PC-9 (cell line): ENCODE measurements around the gene UBQLN3. TPM values are rescaled to one million over a fixed set of nuclear protein-coding genes. Genes with fewer than 3 reads are reported as not detected.

ENCODE experiments used
- BruUV-seq: library from RNA; stranded (reverse); fragments of 400-500 nt; replicated peaks from 2 replicates; lab custom pipeline; 2021; lab: Mats Ljungman, UMichigan
- CTCF ChIA-PET: fragments of 300-600 bp; sonication (Branson Sonifier 250); formaldehyde crosslinking; loops from one replicate; lab custom pipeline; 2022; ENCODE audit warnings: antibody characterized with exemption; lab: Charles Lee
- POLR2A ChIA-PET: fragments of 300-600 bp; sonication (Branson Sonifier 250); formaldehyde crosslinking; loops from one replicate; lab custom pipeline; 2022; ENCODE audit warnings: antibody characterized with exemption; ENCODE audit not compliant: unreplicated experiment; lab: Charles Lee
- DNase-seq, 2 experiments: peaks; one replicate each; pipeline versions ENCODE4 v3.0.0 to v3.0.0-alpha.2; 2015 to 2022; ENCODE audit warnings: mixed read lengths in 1 of 2
- H2AFZ ChIP-seq: fragments of 200-600 bp; sonication (generic); 2 replicates; pipeline ENCODE4 v1.8.1; 2017; ENCODE audit warnings: antibody characterized with exemption
- H3F3A ChIP-seq: fragments of 200-600 bp; sonication (generic); 2 replicates; pipeline ENCODE4 v1.8.1; 2017; ENCODE audit warnings: antibody characterized with exemption, mild to moderate bottlenecking, low read depth; ENCODE audit not compliant: insufficient read depth
- H3K27ac ChIP-seq: fragments of 200-600 bp; sonication (generic); 2 replicates; pipeline ENCODE4 v1.6.1; 2016; ENCODE audit warnings: mixed run types
- H3K27me3 ChIP-seq: fragments of 200-600 bp; sonication (generic); 2 replicates; pipeline ENCODE4 v1.6.1; 2016; ENCODE audit warnings: low read depth, mixed run types; ENCODE audit not compliant: insufficient read depth
- H3K36me3 ChIP-seq: fragments of 200-600 bp; sonication (generic); 2 replicates; pipeline ENCODE4 v1.6.1; 2016; ENCODE audit warnings: low read depth, mixed run types
- H3K4me1 ChIP-seq: fragments of 200-600 bp; sonication (generic); replicated peaks from 2 replicates; pipeline ENCODE4 v1.6.1; 2016; ENCODE audit warnings: mixed run types; ENCODE audit not compliant: insufficient read depth
- H3K4me2 ChIP-seq: fragments of 200-600 bp; sonication (generic); 2 replicates; pipeline ENCODE4 v1.6.1; 2017; ENCODE audit warnings: mixed run types
- H3K4me3 ChIP-seq: fragments of 200-600 bp; sonication (generic); 2 replicates; pipeline ENCODE4 v1.6.1; 2016; ENCODE audit warnings: mixed run types
- H3K79me2 ChIP-seq: fragments of 200-600 bp; sonication (generic); 2 replicates; pipeline ENCODE4 v1.6.1; 2017; ENCODE audit warnings: low read depth, mixed run types
- H3K9me2 ChIP-seq: fragments of 200-600 bp; sonication (generic); 2 replicates; pipeline ENCODE4 v1.8.1; 2017; ENCODE audit warnings: mild to moderate bottlenecking; ENCODE audit not compliant: insufficient read depth
- H3K9me3 ChIP-seq: fragments of 200-600 bp; sonication (generic); 2 replicates; pipeline ENCODE4 v1.8.1; 2016; ENCODE audit warnings: low read depth; ENCODE audit not compliant: insufficient read depth
- H4K20me1 ChIP-seq: fragments of 200-600 bp; sonication (generic); 2 replicates; pipeline ENCODE4 v1.8.1; 2017; ENCODE audit not compliant: insufficient read depth
- EZH2 ChIP-seq: fragments of 200-600 bp; sonication (generic); IDR thresholded peaks from 2 replicates; pipeline ENCODE4 v1.8.0; 2017; ENCODE audit warnings: antibody characterized with exemption, low read depth
- intact Hi-C: fragments of 100-400 bp; cut with micrococcal nuclease; formaldehyde crosslinking; loops from one replicate; pipeline ENCODE4 v1.10.0; 2022; ENCODE audit not compliant: unreplicated experiment
- total RNA-seq: library from RNA; stranded (reverse); gene quantifications from 2 replicates; pipeline ENCODE4 v1.2.3, GENCODE V29; 2021
- TF ChIP-seq, protein P1 (sequence below): fragments of 200-600 bp; sonication (generic); conservative IDR thresholded peaks from 2 replicates; pipeline ENCODE4 v1.6.1; 2017; ENCODE audit warnings: mixed run types, antibody characterized with exemption, mild to moderate bottlenecking, moderate library complexity

The UBQLN3 gene
- total RNA-seq, 1 experiment from 2014 or later = not detected

- Histone ChIP-seq H3K36me3 (no peaks in the 10 kb centered on the region), H2AFZ (no peak overlapping the region), H3K4me2 (no peak overlapping the region), H3K4me3 (no peak overlapping the region), H3K9me2 (no peaks in the 10 kb centered on the region), H4K20me1 (no peaks in the 10 kb centered on the region), H3K79me2 (0 out of 2 replicates have a peak, but pooled peaks cover 6% of the 10 kb centered on the region), H3K4me1 (no peaks in the 10 kb centered on the region), H3K27ac (no peak overlapping the region), H3F3A (no peaks in the 10 kb centered on the region), H3K27me3 (no peaks in the 10 kb centered on the region), H3K9me3 (no peaks in the 10 kb centered on the region)
- POLR2A ChIA-PET = no interaction called here
- CTCF ChIA-PET = no interaction called here
- no peak for DNase-seq
- BruUV-seq = no TSS peak
- intact Hi-C loops = no loop called here
- TF ChIP-seq EZH2 = no peak
- TF ChIP-seq, protein P1, sequence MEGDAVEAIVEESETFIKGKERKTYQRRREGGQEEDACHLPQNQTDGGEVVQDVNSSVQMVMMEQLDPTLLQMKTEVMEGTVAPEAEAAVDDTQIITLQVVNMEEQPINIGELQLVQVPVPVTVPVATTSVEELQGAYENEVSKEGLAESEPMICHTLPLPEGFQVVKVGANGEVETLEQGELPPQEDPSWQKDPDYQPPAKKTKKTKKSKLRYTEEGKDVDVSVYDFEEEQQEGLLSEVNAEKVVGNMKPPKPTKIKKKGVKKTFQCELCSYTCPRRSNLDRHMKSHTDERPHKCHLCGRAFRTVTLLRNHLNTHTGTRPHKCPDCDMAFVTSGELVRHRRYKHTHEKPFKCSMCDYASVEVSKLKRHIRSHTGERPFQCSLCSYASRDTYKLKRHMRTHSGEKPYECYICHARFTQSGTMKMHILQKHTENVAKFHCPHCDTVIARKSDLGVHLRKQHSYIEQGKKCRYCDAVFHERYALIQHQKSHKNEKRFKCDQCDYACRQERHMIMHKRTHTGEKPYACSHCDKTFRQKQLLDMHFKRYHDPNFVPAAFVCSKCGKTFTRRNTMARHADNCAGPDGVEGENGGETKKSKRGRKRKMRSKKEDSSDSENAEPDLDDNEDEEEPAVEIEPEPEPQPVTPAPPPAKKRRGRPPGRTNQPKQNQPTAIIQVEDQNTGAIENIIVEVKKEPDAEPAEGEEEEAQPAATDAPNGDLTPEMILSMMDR = no peak
These were observed 9.4 kb downstream of the UBQLN3 start for GRCh38 chr11:5500393-5500801.

DNA sequence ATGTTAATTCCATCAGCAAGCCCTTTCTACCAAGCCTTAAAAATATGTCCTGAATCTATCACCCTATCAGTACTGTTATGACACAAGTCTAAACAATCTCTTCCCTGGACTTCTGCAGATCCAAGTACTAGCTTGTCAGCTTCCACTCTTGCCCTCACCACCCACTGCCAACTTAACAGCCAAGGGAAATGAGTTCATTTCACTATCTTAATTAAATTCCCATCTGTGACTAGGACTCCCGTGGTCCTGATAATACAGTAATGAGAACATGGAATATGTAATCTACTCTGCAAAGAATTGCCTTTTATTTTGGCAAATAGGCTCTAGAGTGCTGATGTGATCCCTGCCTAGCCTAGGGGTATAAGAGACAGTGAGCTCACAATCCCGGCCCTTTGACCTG is 10.1 kb downstream of the UBQLN3 start:
- DNase-seq = no peak
- TF ChIP-seq EZH2 = no peak
- TF ChIP-seq, protein P1 = no peak
- Histone ChIP-seq H3K4me1 (no peaks in the 10 kb centered on the region), H3K79me2 (0 out of 2 replicates have a peak, but pooled peaks cover 6% of the 10 kb centered on the region), H3K4me2 (no peak overlapping the region), H3K27ac (no peak overlapping the region), H3K9me2 (no peaks in the 10 kb centered on the region), H3F3A (no peaks in the 10 kb centered on the region), H4K20me1 (no peaks in the 10 kb centered on the region), H2AFZ (no peak overlapping the region), H3K4me3 (no peak overlapping the region), H3K36me3 (no peaks in the 10 kb centered on the region), H3K27me3 (no peaks in the 10 kb centered on the region), H3K9me3 (no peaks in the 10 kb centered on the region)
- no TSS peak for BruUV-seq
- ChIA-PET CTCF (no interaction called here), POLR2A (no interaction called here)
- intact Hi-C loops = no loop called here

DNA sequence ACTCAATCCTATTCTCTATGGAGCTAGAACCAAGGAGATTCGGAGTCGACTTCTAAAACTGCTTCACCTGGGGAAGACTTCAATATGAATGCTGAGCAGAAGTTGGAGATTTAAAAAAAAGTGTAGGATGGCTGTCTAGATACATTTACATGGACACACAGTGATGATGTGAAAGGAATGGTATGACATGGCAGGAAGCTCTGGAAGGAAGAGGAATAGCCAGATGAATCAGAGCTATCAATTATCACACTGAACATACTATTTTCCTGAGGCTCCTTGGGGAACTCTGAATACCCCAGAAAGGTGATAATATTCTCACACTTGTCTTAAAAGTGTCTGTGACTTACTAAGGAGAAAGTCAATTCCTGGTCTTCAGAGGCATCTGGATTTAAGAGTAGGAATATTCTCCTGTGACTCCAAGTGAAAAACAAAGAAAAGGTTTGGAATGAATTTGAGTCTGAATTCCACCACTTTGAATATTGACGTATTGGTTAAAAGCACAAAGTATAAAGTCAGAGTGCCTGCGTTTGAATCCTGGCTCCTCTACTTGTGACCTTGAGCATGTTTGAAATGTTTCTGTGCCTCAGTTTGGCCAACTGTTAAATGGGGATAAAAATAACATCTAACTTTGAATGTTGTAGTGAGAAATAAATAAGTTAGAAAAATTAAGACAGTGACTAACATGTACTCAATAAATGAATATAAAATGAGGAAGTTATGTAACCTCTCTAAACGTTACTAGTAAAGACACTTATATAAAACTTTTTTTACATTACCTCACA is 20.0 kb downstream of the UBQLN3 start:
- no TSS peak for BruUV-seq
- H3K27me3 ChIP-seq = no peaks in the 10 kb centered on the region
- no peaks in the 10 kb centered on the region for H3K9me3 ChIP-seq
- no peaks in the 10 kb centered on the region for H3K36me3 ChIP-seq
- H3F3A ChIP-seq = no peaks in the 10 kb centered on the region
- H2AFZ ChIP-seq = no peak overlapping the region
- H4K20me1 ChIP-seq = no peaks in the 10 kb centered on the region
- POLR2A ChIA-PET = no interaction called here
- no peaks in the 10 kb centered on the region for H3K4me1 ChIP-seq
- CTCF ChIA-PET = no interaction called here
- H3K4me3 ChIP-seq = no peak overlapping the region
- intact Hi-C loops = no loop called here
- no peak overlapping the region for H3K4me2 ChIP-seq
- no peaks in the 10 kb centered on the region for H3K9me2 ChIP-seq
- H3K27ac ChIP-seq = no peak overlapping the region
- no peaks in the 10 kb centered on the region for H3K79me2 ChIP-seq
- no peak for TF ChIP-seq EZH2
- TF ChIP-seq, protein P1 = no peak
- no peak for DNase-seq
